Parathyroid adenoma (tissue), 2 donors: ENCODE results near the gene MARCHF2.

ENCODE experiments used
- H2AFZ ChIP-seq: fragments of 300-600 bp; sonication (generic); one replicate; pipeline ENCODE4 v1.7.0; 2017; ENCODE audit warnings: antibody characterized with exemption, mild to moderate bottlenecking
- H3K27ac ChIP-seq: fragments of 300-600 bp; sonication (generic); one replicate; pipeline ENCODE4 v1.7.0; 2017
- H3K27me3 ChIP-seq: fragments of 300-600 bp; sonication (generic); one replicate; pipeline ENCODE4 v1.7.0; 2017; ENCODE audit warnings: low read length; ENCODE audit not compliant: control insufficient read depth, insufficient read depth
- H3K36me3 ChIP-seq: fragments of 300-600 bp; sonication (generic); one replicate; pipeline ENCODE4 v1.7.0; 2017; ENCODE audit warnings: low read length; ENCODE audit not compliant: control insufficient read depth, insufficient read depth
- H3K4me1 ChIP-seq: fragments of 300-600 bp; sonication (generic); one replicate; pipeline ENCODE4 v1.7.0; 2017; ENCODE audit warnings: control low read depth
- H3K4me2 ChIP-seq: fragments of 300-600 bp; sonication (generic); one replicate; pipeline ENCODE4 v1.7.0; 2017; ENCODE audit warnings: low read length
- H3K4me3 ChIP-seq: fragments of 300-600 bp; sonication (generic); one replicate; pipeline ENCODE4 v1.7.0; 2017; ENCODE audit warnings: low read depth, low read length
- H3K79me2 ChIP-seq: fragments of 300-600 bp; sonication (generic); one replicate; pipeline ENCODE4 v1.7.0; 2017; ENCODE audit warnings: control low read depth
- H3K9ac ChIP-seq: fragments of 300-600 bp; sonication (generic); one replicate; pipeline ENCODE4 v1.7.0; 2017; ENCODE audit warnings: mild to moderate bottlenecking
- H3K9me3 ChIP-seq: fragments of 300-600 bp; sonication (generic); one replicate; pipeline ENCODE4 v1.7.0; 2017; ENCODE audit warnings: low read length; ENCODE audit not compliant: control insufficient read depth
- TF ChIP-seq, protein P1 (sequence below): fragments of 300-600 bp; sonication (generic); IDR thresholded peaks from one replicate; pipeline ENCODE4 v1.7.0; 2017; ENCODE audit warnings: antibody characterized with exemption, mild to moderate bottlenecking
- donor health status: primary hyperparathyroidism.

Gene MARCHF2

DNA sequence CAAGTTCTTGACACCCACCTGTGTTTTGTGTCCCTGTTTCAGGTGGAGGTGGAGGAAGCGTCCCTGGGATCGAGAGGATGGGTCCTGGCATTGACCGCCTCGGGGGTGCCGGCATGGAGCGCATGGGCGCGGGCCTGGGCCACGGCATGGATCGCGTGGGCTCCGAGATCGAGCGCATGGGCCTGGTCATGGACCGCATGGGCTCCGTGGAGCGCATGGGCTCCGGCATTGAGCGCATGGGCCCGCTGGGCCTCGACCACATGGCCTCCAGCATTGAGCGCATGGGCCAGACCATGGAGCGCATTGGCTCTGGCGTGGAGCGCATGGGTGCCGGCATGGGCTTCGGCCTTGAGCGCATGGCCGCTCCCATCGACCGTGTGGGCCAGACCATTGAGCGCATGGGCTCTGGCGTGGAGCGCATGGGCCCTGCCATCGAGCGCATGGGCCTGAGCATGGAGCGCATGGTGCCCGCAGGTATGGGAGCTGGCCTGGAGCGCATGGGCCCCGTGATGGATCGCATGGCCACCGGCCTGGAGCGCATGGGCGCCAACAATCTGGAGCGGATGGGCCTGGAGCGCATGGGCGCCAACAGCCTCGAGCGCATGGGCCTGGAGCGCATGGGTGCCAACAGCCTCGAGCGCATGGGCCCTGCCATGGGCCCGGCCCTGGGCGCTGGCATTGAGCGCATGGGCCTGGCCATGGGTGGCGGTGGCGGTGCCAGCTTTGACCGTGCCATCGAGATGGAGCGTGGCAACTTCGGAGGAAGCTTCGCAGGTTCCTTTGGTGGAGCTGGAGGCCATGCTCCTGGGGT, 72.7 kb downstream of the MARCHF2 start:
- Histone ChIP-seq H3K27ac (no peak overlapping the region), H3K36me3 (no peaks in the 10 kb centered on the region)
- TF ChIP-seq, protein P1, sequence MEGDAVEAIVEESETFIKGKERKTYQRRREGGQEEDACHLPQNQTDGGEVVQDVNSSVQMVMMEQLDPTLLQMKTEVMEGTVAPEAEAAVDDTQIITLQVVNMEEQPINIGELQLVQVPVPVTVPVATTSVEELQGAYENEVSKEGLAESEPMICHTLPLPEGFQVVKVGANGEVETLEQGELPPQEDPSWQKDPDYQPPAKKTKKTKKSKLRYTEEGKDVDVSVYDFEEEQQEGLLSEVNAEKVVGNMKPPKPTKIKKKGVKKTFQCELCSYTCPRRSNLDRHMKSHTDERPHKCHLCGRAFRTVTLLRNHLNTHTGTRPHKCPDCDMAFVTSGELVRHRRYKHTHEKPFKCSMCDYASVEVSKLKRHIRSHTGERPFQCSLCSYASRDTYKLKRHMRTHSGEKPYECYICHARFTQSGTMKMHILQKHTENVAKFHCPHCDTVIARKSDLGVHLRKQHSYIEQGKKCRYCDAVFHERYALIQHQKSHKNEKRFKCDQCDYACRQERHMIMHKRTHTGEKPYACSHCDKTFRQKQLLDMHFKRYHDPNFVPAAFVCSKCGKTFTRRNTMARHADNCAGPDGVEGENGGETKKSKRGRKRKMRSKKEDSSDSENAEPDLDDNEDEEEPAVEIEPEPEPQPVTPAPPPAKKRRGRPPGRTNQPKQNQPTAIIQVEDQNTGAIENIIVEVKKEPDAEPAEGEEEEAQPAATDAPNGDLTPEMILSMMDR = no peak

GRCh38 chr19:8486661-8487136, 73.6 kb downstream of the MARCHF2 start:
- no peak overlapping the region for H2AFZ ChIP-seq
- H3K27me3 ChIP-seq = no peaks in the 10 kb centered on the region
- peaks cover 12% of the 10 kb centered on the region for H3K79me2 ChIP-seq
- no peaks in the 10 kb centered on the region for H3K4me1 ChIP-seq
- no peak overlapping the region for H3K9ac ChIP-seq
- no peak overlapping the region for H3K27ac ChIP-seq
- H3K9me3 ChIP-seq = no peaks in the 10 kb centered on the region
- H3K4me3 ChIP-seq = no peak overlapping the region
- TF ChIP-seq, protein P1 = no peak
- no peaks in the 10 kb centered on the region for H3K36me3 ChIP-seq
- H3K4me2 ChIP-seq = no peak overlapping the region

More for the DNA sequence above, 72.7 kb downstream of the MARCHF2 start:
- H3K4me3 ChIP-seq = no peak overlapping the region
- no peak overlapping the region for H3K9ac ChIP-seq
- peaks cover 5% of the 10 kb centered on the region for H3K4me1 ChIP-seq
- no peaks in the 10 kb centered on the region for H3K9me3 ChIP-seq
- H3K4me2 ChIP-seq = no peak overlapping the region
- no peaks in the 10 kb centered on the region for H3K27me3 ChIP-seq
- H2AFZ ChIP-seq = no peak overlapping the region
- peaks cover 21% of the 10 kb centered on the region for H3K79me2 ChIP-seq

DNA sequence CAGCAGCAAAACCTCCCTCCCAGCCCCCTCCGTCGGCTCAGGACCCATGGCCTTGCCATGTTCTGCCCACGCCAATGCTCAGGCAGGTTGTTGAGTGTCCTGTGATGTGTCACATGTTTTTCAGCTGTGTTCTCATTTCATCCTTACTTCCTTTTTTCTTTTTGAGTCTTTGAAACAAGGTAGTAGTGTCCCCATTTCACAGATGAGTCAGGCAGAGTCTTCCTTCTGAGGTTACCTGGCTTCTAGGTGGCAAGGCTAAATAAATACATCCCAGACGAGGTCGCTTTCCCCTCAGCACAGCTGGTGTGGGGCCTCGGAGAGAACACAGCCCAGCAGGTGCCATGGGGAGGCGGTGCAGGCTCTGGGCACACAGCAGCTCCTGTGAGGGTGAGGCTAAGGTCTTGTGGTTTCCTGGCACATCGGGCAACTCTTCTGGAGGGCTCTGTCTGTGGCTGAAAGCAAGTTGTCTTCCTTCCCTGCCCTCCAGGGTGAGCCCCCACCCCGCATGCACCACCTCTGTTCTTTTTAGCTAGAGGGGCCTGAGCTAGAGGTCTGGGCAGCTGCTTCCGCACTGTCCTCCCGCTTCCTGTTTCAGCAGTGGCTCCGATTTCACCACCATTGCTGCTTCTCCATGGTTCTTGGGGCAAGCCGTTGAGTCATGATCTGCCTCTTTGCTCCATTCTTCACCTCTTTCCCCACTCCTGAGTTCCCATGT, 74.2 kb downstream of the MARCHF2 start:
- Histone ChIP-seq H3K27ac (no peak overlapping the region), H3K4me3 (no peak overlapping the region), H2AFZ (no peak overlapping the region), H3K9me3 (no peaks in the 10 kb centered on the region), H3K27me3 (no peaks in the 10 kb centered on the region), H3K4me2 (no peak overlapping the region), H3K9ac (no peak overlapping the region), H3K36me3 (no peaks in the 10 kb centered on the region), H3K79me2 (peaks cover 8% of the 10 kb centered on the region), H3K4me1 (no peaks in the 10 kb centered on the region)
- TF ChIP-seq, protein P1 = no peak

DNA sequence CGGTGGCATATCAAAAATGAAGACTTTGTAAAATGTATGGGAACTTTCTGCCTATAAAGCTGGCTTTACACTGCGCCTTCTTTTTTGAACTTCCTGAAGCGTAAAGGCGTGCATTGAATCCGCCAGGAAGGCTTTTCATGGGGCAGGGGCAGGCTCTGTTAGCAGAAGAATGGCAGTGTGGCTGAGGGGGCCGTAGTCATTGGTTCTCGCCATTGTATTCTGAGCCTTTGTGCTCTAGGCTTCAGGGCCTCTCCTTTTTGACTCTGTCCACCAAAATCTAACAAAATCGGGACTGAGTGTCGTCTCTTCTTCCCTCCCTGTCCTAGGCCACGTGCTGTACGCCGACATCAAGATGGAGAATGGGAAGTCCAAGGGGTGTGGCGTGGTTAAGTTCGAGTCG, 75.3 kb downstream of the MARCHF2 start:
- Histone ChIP-seq H3K9ac (no peak overlapping the region), H2AFZ (no peak overlapping the region), H3K4me2 (no peak overlapping the region), H3K9me3 (no peaks in the 10 kb centered on the region), H3K36me3 (no peaks in the 10 kb centered on the region), H3K27me3 (no peaks in the 10 kb centered on the region), H3K4me3 (no peak overlapping the region), H3K4me1 (no peaks in the 10 kb centered on the region), H3K27ac (no peak overlapping the region), H3K79me2 (peaks cover 6% of the 10 kb centered on the region)
- TF ChIP-seq, protein P1 = no peak
